T-helper 17 cell (primary cell): ENCODE data around the gene CTDSP2. TPM values are rescaled to one million over a fixed set of nuclear protein-coding genes. Genes with fewer than 3 reads are reported as not detected.
A peak's percentile ranks its signal among the peaks of the same experiment; 100 is the strongest.
"Not testable (repeated sequence)": the region's sequence is repeated elsewhere in the genome, so short reads cannot be mapped to it uniquely, and the experiment has no call there.

ENCODE experiments used
- ATAC-seq: fragments of 150-1000 bp; cut with Tn5 transposase; 2 replicates; pipeline ENCODE4 v1.10.0; 2021; ENCODE audit warnings: mild to moderate bottlenecking, moderate library complexity
- DNase-seq, 3 donors: peaks; one replicate each; pipeline versions ENCODE4 v3.0.0 to v3.0.0-alpha.2; 2020 to 2021
- H3K9me3 ChIP-seq: one replicate; pipeline ENCODE4 v1.7.0; 2013; ENCODE audit warnings: low read length, mild to moderate bottlenecking; ENCODE audit not compliant: control insufficient read depth, poor library complexity, severe bottlenecking
- H3K27ac Mint-ChIP-seq: one replicate; pipeline ENCODE4 v1.8.0; 2022; ENCODE audit warnings: mild to moderate bottlenecking, moderate library complexity, mixed read lengths
- H3K27me3 Mint-ChIP-seq: one replicate; pipeline ENCODE4 v1.8.0; 2022; ENCODE audit warnings: mixed read lengths
- H3K36me3 Mint-ChIP-seq: one replicate; pipeline ENCODE4 v1.8.0; 2022; ENCODE audit warnings: low read depth, mixed read lengths
- H3K4me1 Mint-ChIP-seq: one replicate; pipeline ENCODE4 v1.8.0; 2022; ENCODE audit warnings: mild to moderate bottlenecking, mixed read lengths
- H3K4me3 Mint-ChIP-seq: one replicate; pipeline ENCODE4 v1.8.0; 2022; ENCODE audit warnings: mild to moderate bottlenecking, moderate library complexity, mixed read lengths
- total RNA-seq, 4 donors: library from RNA in 2 of 4; stranded (reverse) in 2 of 4; gene quantifications; one replicate each; pipeline ENCODE4 v1.2.3 and lab custom pipeline; 2022 to 2026

CTDSP2 gene
- total RNA-seq, 2 donors from 2014 or later = 114 to 132 TPM

- DNase-seq (no peak), ATAC-seq (no peak)
- Mint-ChIP-seq H3K36me3 (peaks cover 4% of the 10 kb centered on the region), H3K4me1 (peaks cover 21% of the 10 kb centered on the region), H3K27ac (no peak overlapping the region), H3K4me3 (no peak overlapping the region), H3K27me3 (peaks cover 7% of the 10 kb centered on the region)
- peaks cover 3% of the 10 kb centered on the region for H3K9me3 ChIP-seq
Measured at GRCh38 chr12:57887631-57888408, 41.3 kb upstream of the CTDSP2 start.

- H3K27me3 Mint-ChIP-seq, H3K4me3 Mint-ChIP-seq, ATAC-seq, DNase-seq, H3K36me3 Mint-ChIP-seq, H3K9me3 ChIP-seq: not testable (repeated sequence)
- H3K27ac Mint-ChIP-seq = peak overlapping the region; percentile 30
- peaks cover 17% of the 10 kb centered on the region for H3K4me1 Mint-ChIP-seq
Measured at GRCh38 chr12:57886964-57887363, 40.4 kb upstream of the CTDSP2 start.

GRCh38 chr12:57886542-57886941 lies 40.0 kb upstream of the CTDSP2 start:
- peak overlapping the region; percentile 30 for H3K27ac Mint-ChIP-seq
- peaks cover 3% of the 10 kb centered on the region for H3K9me3 ChIP-seq
- DNase-seq = no peak
- peaks cover 14% of the 10 kb centered on the region for H3K4me1 Mint-ChIP-seq
- no peak overlapping the region for H3K4me3 Mint-ChIP-seq
- H3K27me3 Mint-ChIP-seq = no peaks in the 10 kb centered on the region
- H3K36me3 Mint-ChIP-seq = peaks cover 2% of the 10 kb centered on the region
- no peak for ATAC-seq

GRCh38 chr12:57885207-57885606 lies 38.7 kb upstream of the CTDSP2 start:
- DNase-seq (no peak), ATAC-seq (no peak)
- Mint-ChIP-seq H3K27ac (no peak overlapping the region), H3K4me1 (peaks cover 13% of the 10 kb centered on the region), H3K36me3 (peaks cover 2% of the 10 kb centered on the region), H3K4me3 (no peak overlapping the region), H3K27me3 (no peaks in the 10 kb centered on the region)
- peaks cover 3% of the 10 kb centered on the region for H3K9me3 ChIP-seq

- no peak for DNase-seq
- no peak for ATAC-seq
- Mint-ChIP-seq H3K27ac (no peak overlapping the region), H3K36me3 (peaks cover 2% of the 10 kb centered on the region), H3K4me3 (no peak overlapping the region), H3K27me3 (no peaks in the 10 kb centered on the region), H3K4me1 (peaks cover 11% of the 10 kb centered on the region)
- peaks cover 3% of the 10 kb centered on the region for H3K9me3 ChIP-seq
Measured at GRCh38 chr12:57883700-57884099, 37.2 kb upstream of the CTDSP2 start.

GRCh38 chr12:57883057-57883456 lies 36.5 kb upstream of the CTDSP2 start:
- peaks cover 6% of the 10 kb centered on the region for H3K4me1 Mint-ChIP-seq
- DNase-seq (no peak), ATAC-seq (no peak)
- peaks cover 3% of the 10 kb centered on the region for H3K9me3 ChIP-seq
- no peak overlapping the region for H3K4me3 Mint-ChIP-seq
- H3K27me3 Mint-ChIP-seq = no peaks in the 10 kb centered on the region
- H3K27ac Mint-ChIP-seq = no peak overlapping the region
- H3K36me3 Mint-ChIP-seq = peaks cover 2% of the 10 kb centered on the region

GRCh38 chr12:57882575-57882974 lies 36.0 kb upstream of the CTDSP2 start:
- Mint-ChIP-seq H3K27me3 (peaks cover 2% of the 10 kb centered on the region), H3K27ac (no peak overlapping the region), H3K4me1 (peaks cover 4% of the 10 kb centered on the region), H3K36me3 (peaks cover 2% of the 10 kb centered on the region), H3K4me3 (no peak overlapping the region)
- ATAC-seq = no peak
- no peak for DNase-seq
- H3K9me3 ChIP-seq = peaks cover 3% of the 10 kb centered on the region

- Mint-ChIP-seq H3K27ac (no peak overlapping the region), H3K36me3 (no peaks in the 10 kb centered on the region)
Measured at GRCh38 chr12:57881475-57881874, 34.9 kb upstream of the CTDSP2 start.

GRCh38 chr12:57881035-57881434 lies 34.5 kb upstream of the CTDSP2 start:
- H3K4me1 Mint-ChIP-seq, H3K27me3 Mint-ChIP-seq, H3K36me3 Mint-ChIP-seq, H3K27ac Mint-ChIP-seq, DNase-seq, H3K9me3 ChIP-seq, ATAC-seq, H3K4me3 Mint-ChIP-seq: not testable (repeated sequence)

More at GRCh38 chr12:57881475-57881874, 34.9 kb upstream of the CTDSP2 start:
- H3K9me3 ChIP-seq = peaks cover 3% of the 10 kb centered on the region
- DNase-seq (no peak), ATAC-seq (no peak)
- Mint-ChIP-seq H3K4me1 (peaks cover 3% of the 10 kb centered on the region), H3K27me3 (peaks cover 4% of the 10 kb centered on the region), H3K4me3 (no peak overlapping the region)

- Mint-ChIP-seq H3K4me3 (no peak overlapping the region), H3K27me3 (peaks cover 13% of the 10 kb centered on the region), H3K4me1 (peaks cover 11% of the 10 kb centered on the region), H3K27ac (no peak overlapping the region), H3K36me3 (no peaks in the 10 kb centered on the region)
- H3K9me3 ChIP-seq = no peaks in the 10 kb centered on the region
- ATAC-seq (no peak), DNase-seq (no peak)
Measured at GRCh38 chr12:57877876-57878275, 31.3 kb upstream of the CTDSP2 start.

GRCh38 chr12:57875753-57876547 lies 29.4 kb upstream of the CTDSP2 start:
- no peaks in the 10 kb centered on the region for H3K9me3 ChIP-seq
- no peak overlapping the region for H3K4me3 Mint-ChIP-seq
- H3K27ac Mint-ChIP-seq = no peak overlapping the region
- no peak for ATAC-seq
- H3K36me3 Mint-ChIP-seq = no peaks in the 10 kb centered on the region
- DNase-seq = no peak
- peaks cover 13% of the 10 kb centered on the region for H3K27me3 Mint-ChIP-seq
- H3K4me1 Mint-ChIP-seq = peaks cover 16% of the 10 kb centered on the region

- Mint-ChIP-seq H3K27ac (no peak overlapping the region), H3K36me3 (no peaks in the 10 kb centered on the region), H3K4me1 (peaks cover 16% of the 10 kb centered on the region), H3K27me3 (peaks cover 14% of the 10 kb centered on the region), H3K4me3 (no peak overlapping the region)
- DNase-seq (no peak), ATAC-seq (no peak)
- H3K9me3 ChIP-seq = no peaks in the 10 kb centered on the region
Measured at GRCh38 chr12:57874166-57875108, 27.9 kb upstream of the CTDSP2 start.

- DNase-seq (no peak), ATAC-seq (no peak)
- H3K4me1 Mint-ChIP-seq = peaks cover 21% of the 10 kb centered on the region
- H3K27ac Mint-ChIP-seq = no peak overlapping the region
- no peaks in the 10 kb centered on the region for H3K36me3 Mint-ChIP-seq
- H3K4me3 Mint-ChIP-seq = no peak overlapping the region
- H3K9me3 ChIP-seq = no peaks in the 10 kb centered on the region
- H3K27me3 Mint-ChIP-seq = peaks cover 25% of the 10 kb centered on the region
Measured at GRCh38 chr12:57872362-57872761, 25.8 kb upstream of the CTDSP2 start.
